Caco-2 (cell line): ENCODE data around the gene SDE2. TPM values are rescaled to one million over a fixed set of nuclear protein-coding genes. Genes with fewer than 3 reads are reported as not detected.
A peak's percentile ranks its signal among the peaks of the same experiment; 100 is the strongest.

Source experiments
- Bru-seq: library from RNA; stranded (reverse); fragments of 400-500 nt; gene quantifications from one replicate; lab custom pipeline; 2021; lab: Mats Ljungman, UMichigan
- BruChase-seq, 2 experiments: library from RNA; stranded (reverse); fragments of 400-500 nt; gene quantifications; one replicate each; lab custom pipeline; 2021; lab: Mats Ljungman, UMichigan
- BruUV-seq: library from RNA; stranded (reverse); fragments of 400-500 nt; replicated peaks from 2 replicates; lab custom pipeline; 2021; lab: Mats Ljungman, UMichigan
- CTCF ChIA-PET: fragments of 300-600 bp; sonication (Branson Sonifier 250); formaldehyde crosslinking; loops from one replicate; lab custom pipeline; 2022; ENCODE audit warnings: antibody characterized with exemption; lab: Charles Lee
- POLR2A ChIA-PET: fragments of 300-600 bp; sonication (Branson Sonifier 250); formaldehyde crosslinking; loops from one replicate; lab custom pipeline; 2022; ENCODE audit warnings: antibody characterized with exemption; lab: Charles Lee
- DNase-seq, 2 experiments: peaks; one replicate each; pipeline versions ENCODE4 v3.0.0 to v3.0.0-alpha.2; 2020 to 2022
- H3K27me3 ChIP-seq: replicated peaks from 2 replicates; pipeline ENCODE4 v1.6.0; 2011; ENCODE audit warnings: low read length; ENCODE audit not compliant: control insufficient read depth, insufficient read depth
- H3K36me3 ChIP-seq: 2 replicates; pipeline ENCODE4 v1.5.1; 2011; ENCODE audit warnings: low read length; ENCODE audit not compliant: control insufficient read depth, insufficient read depth
- H3K4me1 ChIP-seq: fragments of 250-450 bp; sonication (Bioruptor Pico); 2 replicates; pipeline ENCODE4 v1.5.1; 2020; ENCODE audit warnings: mild to moderate bottlenecking
- H3K4me3 ChIP-seq: 2 replicates; pipeline ENCODE4 v1.5.1; 2011; ENCODE audit warnings: low read depth, mild to moderate bottlenecking, control low read depth, low read length
- H3K9me3 ChIP-seq: fragments of 250-450 bp; sonication (Bioruptor Pico); 2 replicates; pipeline ENCODE4 v1.5.1; 2020; ENCODE audit warnings: mild to moderate bottlenecking, moderate library complexity
- H3K27ac Mint-ChIP-seq: one replicate; pipeline ENCODE4 v1.8.0; 2022; ENCODE audit warnings: mixed read lengths; ENCODE audit not compliant: unreplicated experiment
- H3K27me3 Mint-ChIP-seq: one replicate; pipeline ENCODE4 v1.8.0; 2022; ENCODE audit warnings: mixed read lengths; ENCODE audit not compliant: insufficient read depth, unreplicated experiment
- H3K36me3 Mint-ChIP-seq: one replicate; pipeline ENCODE4 v1.8.0; 2022; ENCODE audit warnings: mild to moderate bottlenecking, mixed read lengths; ENCODE audit not compliant: insufficient read depth, unreplicated experiment
- H3K4me1 Mint-ChIP-seq: one replicate; pipeline ENCODE4 v1.8.0; 2022; ENCODE audit warnings: low read depth, mixed read lengths; ENCODE audit not compliant: unreplicated experiment
- H3K4me3 Mint-ChIP-seq: one replicate; pipeline ENCODE4 v1.8.0; 2022; ENCODE audit warnings: mild to moderate bottlenecking, moderate library complexity, mixed read lengths; ENCODE audit not compliant: unreplicated experiment
- H3K9me3 Mint-ChIP-seq: one replicate; pipeline ENCODE4 v1.8.0; 2022; ENCODE audit warnings: mixed read lengths; ENCODE audit not compliant: unreplicated experiment
- intact Hi-C: fragments of 100-400 bp; cut with micrococcal nuclease; formaldehyde crosslinking; loops from one replicate; pipeline ENCODE4 v1.10.0; 2022; ENCODE audit not compliant: unreplicated experiment
- long read RNA-seq: library from polyadenylated mRNA; stranded (forward); transcript quantifications from one replicate; pipeline ENCODE4 v2.0.0, GENCODE V29; 2022
- total RNA-seq: library from RNA; stranded (reverse); gene quantifications from 2 replicates; pipeline ENCODE4 v1.2.3, GENCODE V29; 2022
- TF ChIP-seq, protein P1 (sequence below), 2 experiments: fragments of 200-600 bp in 1 of 2; IDR thresholded peaks; 1 replicate in 1 of 2; 2 replicates in 1 of 2; pipeline versions ENCODE4 v1.5.1 to v1.8.0; 2011 to 2022; ENCODE audit warnings: antibody characterized with exemption in 1 of 2, control low read depth in 1 of 2, inconsistent platforms in 1 of 2, low read depth in 1 of 2, low read length in 1 of 2, mild to moderate bottlenecking in 1 of 2, moderate library complexity in 1 of 2; ENCODE audit not compliant: insufficient read depth in 1 of 2, severe bottlenecking in 1 of 2, unreplicated experiment in 1 of 2

Gene SDE2
- total RNA-seq (16.6 and 18.6 TPM in 2 replicates), Bru-seq, nascent RNA (percentile 87 among the genes with signal in this experiment), BruChase-seq, experiment 1, labeled RNA remaining after a 2-hour chase (percentile 95 among the genes with signal in this experiment), BruChase-seq, experiment 2, labeled RNA remaining after a 6-hour chase (percentile 83 among the genes with signal in this experiment)
- long read RNA-seq, transcript SDE2-201 (7 exons, 3,975 nt), result major isoform, 26 of 32 reads
- long read RNA-seq, partial matches to known transcripts, result 1 of 32 reads
- long read RNA-seq, other reads (novel, unspliced or antisense), result 5 of 32 reads

DNA sequence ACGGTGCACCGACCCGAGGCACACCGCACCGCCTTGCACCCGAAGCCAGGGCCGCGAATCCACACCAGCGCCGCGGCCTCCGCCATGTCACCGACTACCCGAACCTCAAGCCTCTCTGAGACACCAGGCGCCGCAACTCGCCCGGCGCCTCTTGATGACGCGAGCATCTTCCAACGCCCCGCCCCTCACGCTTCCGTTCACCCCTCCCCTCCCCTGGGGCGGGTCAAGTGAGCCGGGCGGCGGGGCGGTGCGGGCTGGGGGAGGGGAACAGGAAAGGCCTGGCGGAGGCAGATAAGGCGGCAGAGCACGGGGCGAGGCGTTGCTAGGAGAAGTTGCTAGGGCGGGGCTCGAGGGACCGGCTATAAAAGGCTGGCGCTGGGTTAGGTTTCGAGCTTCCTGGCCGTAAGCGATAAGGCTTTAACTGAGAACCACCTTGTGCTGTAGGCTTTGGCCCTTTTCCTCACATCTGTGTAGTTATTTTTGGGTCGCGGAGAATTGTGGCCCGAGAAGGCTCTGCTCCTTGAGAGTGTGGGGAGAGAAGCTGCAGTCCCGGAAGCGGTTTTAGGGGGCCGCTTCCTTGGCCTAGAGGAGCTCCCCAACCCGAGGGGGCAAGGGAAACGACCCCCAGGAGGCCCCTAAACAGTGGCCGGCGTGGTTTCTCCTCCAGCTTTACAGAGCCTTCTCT, at the start of gene SDE2:
TSS of gene SDE2 (minus strand) at position 117 of the 685 bp plus-strand sequence. CDS start at position 86, 31 bp downstream.
- peaks cover 32% of the 10 kb centered on the region for H3K36me3 Mint-ChIP-seq
- H3K27ac Mint-ChIP-seq, result peak within 1 kb of the TSS; percentile 99
- H3K9me3 Mint-ChIP-seq, result no peaks in the 10 kb centered on the region

DNA sequence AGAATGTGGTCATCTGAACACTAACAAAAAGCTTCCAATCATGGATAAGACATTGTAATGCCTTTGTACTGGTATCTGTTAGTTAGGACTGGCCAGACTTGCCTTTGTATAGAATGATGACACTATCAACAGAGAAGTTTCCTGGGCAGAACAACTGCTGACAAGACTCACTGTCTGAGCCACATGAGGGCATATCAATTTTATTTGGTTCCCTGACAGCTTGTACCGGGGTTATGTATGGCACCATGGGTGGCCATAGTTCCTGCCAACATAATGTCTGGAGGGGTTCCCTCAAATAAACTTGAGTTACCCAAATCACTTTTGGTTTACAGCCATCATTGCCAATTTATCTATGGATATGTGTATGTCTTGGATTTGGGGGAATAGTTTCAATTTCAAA, 49.7 kb upstream of the SDE2 start:
- intact Hi-C loops, result no loop called here
- CTCF ChIA-PET, result interaction anchor here (1.1 kb wide), 1 partner anchor 125 kb away, joined by 3 read pairs; no protein-coding TSS in a partner anchor
- TF ChIP-seq, protein P1, sequence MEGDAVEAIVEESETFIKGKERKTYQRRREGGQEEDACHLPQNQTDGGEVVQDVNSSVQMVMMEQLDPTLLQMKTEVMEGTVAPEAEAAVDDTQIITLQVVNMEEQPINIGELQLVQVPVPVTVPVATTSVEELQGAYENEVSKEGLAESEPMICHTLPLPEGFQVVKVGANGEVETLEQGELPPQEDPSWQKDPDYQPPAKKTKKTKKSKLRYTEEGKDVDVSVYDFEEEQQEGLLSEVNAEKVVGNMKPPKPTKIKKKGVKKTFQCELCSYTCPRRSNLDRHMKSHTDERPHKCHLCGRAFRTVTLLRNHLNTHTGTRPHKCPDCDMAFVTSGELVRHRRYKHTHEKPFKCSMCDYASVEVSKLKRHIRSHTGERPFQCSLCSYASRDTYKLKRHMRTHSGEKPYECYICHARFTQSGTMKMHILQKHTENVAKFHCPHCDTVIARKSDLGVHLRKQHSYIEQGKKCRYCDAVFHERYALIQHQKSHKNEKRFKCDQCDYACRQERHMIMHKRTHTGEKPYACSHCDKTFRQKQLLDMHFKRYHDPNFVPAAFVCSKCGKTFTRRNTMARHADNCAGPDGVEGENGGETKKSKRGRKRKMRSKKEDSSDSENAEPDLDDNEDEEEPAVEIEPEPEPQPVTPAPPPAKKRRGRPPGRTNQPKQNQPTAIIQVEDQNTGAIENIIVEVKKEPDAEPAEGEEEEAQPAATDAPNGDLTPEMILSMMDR (IDR thresholded peaks at IDR 0.05; ENCODE audit: insufficient read depth in 1 of 2, low read depth in 1 of 2, low read length in 1 of 2, severe bottlenecking in 1 of 2, unreplicated experiment in 1 of 2), result no peak

More for the DNA sequence above, at the start of gene SDE2:
- Histone ChIP-seq H3K36me3 (no peaks in the 10 kb centered on the region), H3K9me3 (no peaks in the 10 kb centered on the region), H3K4me3 (peak within 1 kb of the TSS; percentile 58), H3K27me3 (no peaks in the 10 kb centered on the region), H3K4me1 (peaks cover 17% of the 10 kb centered on the region)
- Mint-ChIP-seq H3K27me3 (no peaks in the 10 kb centered on the region), H3K4me3 (peak within 1 kb of the TSS; percentile 96), H3K4me1 (peaks cover 13% of the 10 kb centered on the region)
- intact Hi-C loops, result loop anchor here (1.0 to 5.0 kb wide), 2 partner anchors 63 to 123 kb away; partner anchors contain the start of gene H3-3A
- BruUV-seq, result no TSS peak
- POLR2A ChIA-PET, result interaction anchor here (0.5 to 1.4 kb wide), 8 partner anchors 11 to 222 kb away, joined by 4 to 34 read pairs (median 7); partner anchors contain the start of genes H3-3A, PYCR2 and SRP9
- DNase-seq, result peak; percentile 99
- CTCF ChIA-PET, result interaction anchor here (0.6 to 1.3 kb wide), 3 partner anchors 12 to 64 kb away, joined by 3 to 5 read pairs (median 3); no protein-coding TSS in a partner anchor
- TF ChIP-seq, protein P1 (IDR thresholded peaks at IDR 0.05; ENCODE audit: insufficient read depth in 1 of 2, low read depth in 1 of 2, low read length in 1 of 2, severe bottlenecking in 1 of 2, unreplicated experiment in 1 of 2), result no peak

DNA sequence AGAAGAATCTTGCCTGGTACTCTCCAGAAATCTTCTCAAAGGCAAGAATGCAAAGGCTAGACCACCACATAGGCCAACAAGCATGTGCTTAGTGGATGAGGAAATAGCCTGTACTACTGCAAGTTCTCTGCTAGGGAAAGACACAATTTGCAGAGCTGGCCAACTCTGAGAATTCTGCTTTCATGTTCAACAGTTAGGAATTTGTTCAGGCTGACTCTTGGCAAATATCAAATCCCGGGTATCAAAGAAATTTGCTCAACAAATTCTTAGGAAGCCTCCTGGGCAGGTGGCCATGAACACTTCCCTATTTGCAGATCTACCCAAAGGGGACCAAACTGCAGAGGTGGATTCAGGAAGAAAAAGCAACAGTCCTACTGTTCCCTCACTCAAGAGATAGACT, 48.4 kb upstream of the SDE2 start:
- Histone ChIP-seq H3K4me3 (no peak overlapping the region), H3K9me3 (no peaks in the 10 kb centered on the region), H3K27me3 (no peaks in the 10 kb centered on the region; the same call in 1 of the 2 replicates), H3K36me3 (no peaks in the 10 kb centered on the region), H3K4me1 (no peaks in the 10 kb centered on the region)
- Mint-ChIP-seq H3K27ac (no peak overlapping the region), H3K9me3 (no peaks in the 10 kb centered on the region), H3K4me3 (no peak overlapping the region), H3K27me3 (no peaks in the 10 kb centered on the region), H3K4me1 (no peaks in the 10 kb centered on the region), H3K36me3 (peaks cover 5% of the 10 kb centered on the region)
- no TSS peak for BruUV-seq
- intact Hi-C loops, result no loop called here
- ChIA-PET CTCF (interaction anchor here (1.1 kb wide), 1 partner anchor 124 kb away, joined by 3 read pairs; no protein-coding TSS in a partner anchor), POLR2A (no interaction called here)
- no peak for DNase-seq
- TF ChIP-seq, protein P1 (IDR thresholded peaks at IDR 0.05; ENCODE audit: insufficient read depth in 1 of 2, low read depth in 1 of 2, low read length in 1 of 2, severe bottlenecking in 1 of 2, unreplicated experiment in 1 of 2), result no peak

More for the DNA sequence above, 49.7 kb upstream of the SDE2 start:
- no peak for DNase-seq
- no TSS peak for BruUV-seq
- no peaks in the 10 kb centered on the region for H3K4me1 Mint-ChIP-seq
- no peaks in the 10 kb centered on the region for H3K36me3 ChIP-seq
- H3K4me1 ChIP-seq, result no peaks in the 10 kb centered on the region
- no peaks in the 10 kb centered on the region for H3K27me3 Mint-ChIP-seq
- peaks cover 5% of the 10 kb centered on the region for H3K36me3 Mint-ChIP-seq
- no peak overlapping the region for H3K27ac Mint-ChIP-seq
- no peaks in the 10 kb centered on the region; the same call in 1 of the 2 replicates for H3K27me3 ChIP-seq
- no peaks in the 10 kb centered on the region for H3K9me3 Mint-ChIP-seq
- POLR2A ChIA-PET, result no interaction called here
- no peaks in the 10 kb centered on the region for H3K9me3 ChIP-seq
- no peak overlapping the region for H3K4me3 Mint-ChIP-seq
- no peak overlapping the region for H3K4me3 ChIP-seq
